HG03066 (cell line): ENCODE data around the gene RAI1.

Source experiments
- ATAC-seq: cut with Tn5 transposase; IDR thresholded peaks from one replicate; pipeline ENCODE4 v1.9.1; 2021; ENCODE audit warnings: low read depth; ENCODE audit not compliant: unreplicated experiment

Gene RAI1

DNA sequence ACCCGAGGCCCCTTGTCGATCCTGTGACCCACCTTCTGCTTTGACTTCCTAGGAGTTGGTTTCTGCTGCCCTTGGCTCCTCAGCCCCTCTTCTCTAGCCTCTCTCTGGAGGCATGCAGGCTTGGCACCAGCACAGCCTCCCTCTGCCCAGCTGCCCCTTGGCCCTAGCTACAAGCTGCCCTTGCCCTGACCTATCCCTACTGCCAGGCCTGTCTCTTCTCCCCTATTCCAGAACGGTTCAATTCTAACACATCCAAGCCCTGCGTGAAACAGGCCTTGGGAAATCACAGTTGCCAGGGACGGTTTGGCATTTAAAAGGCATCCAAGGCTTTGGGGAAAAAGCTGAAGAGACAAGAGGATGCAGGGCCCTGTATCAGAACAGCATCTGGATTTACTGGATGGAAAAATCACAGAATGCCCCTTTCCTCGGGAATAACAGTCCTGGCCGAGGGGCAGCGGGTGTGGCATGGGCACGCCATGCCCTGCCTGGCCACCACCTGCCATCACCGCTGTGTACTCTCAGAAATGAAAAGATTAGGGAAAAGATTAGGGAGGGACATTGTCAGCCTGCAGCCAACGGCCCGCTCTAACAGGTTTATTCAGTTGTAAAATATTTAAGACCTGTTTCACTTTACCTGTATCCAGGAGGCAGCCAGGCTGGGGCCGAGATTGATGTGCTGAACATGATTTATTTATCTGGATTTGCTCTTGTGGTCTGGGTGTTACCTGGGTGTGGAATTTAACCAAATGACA is 15.8 kb downstream of the RAI1 start:
- ATAC-seq: no peak

GRCh38 chr17:17698371-17698770 is 17.1 kb downstream of the RAI1 start:
- no peak for ATAC-seq

DNA sequence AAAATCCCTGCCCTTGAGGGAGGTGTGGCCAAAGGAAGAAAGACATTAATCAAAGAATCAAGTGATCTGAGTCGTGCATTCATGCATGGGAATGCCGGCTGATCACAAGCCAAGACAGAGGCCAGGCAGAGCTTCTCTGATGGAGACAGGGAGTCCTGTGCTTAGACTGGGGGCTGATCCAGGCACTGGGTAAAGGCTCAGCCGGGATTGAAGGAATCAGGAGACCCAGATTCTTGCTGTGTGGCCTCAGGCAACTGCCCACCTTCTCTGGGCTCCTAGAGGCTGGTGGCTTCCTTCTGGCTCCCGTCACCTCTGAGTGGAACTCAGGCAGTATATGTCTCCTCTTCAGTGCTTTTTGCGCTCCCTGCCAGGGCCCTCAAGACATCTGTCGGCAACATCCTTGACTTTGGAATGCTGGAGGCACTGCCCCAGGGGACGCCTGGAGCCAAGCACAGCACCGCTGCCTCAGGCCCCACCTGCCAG is 17.7 kb downstream of the RAI1 start:
- no peak for ATAC-seq

DNA sequence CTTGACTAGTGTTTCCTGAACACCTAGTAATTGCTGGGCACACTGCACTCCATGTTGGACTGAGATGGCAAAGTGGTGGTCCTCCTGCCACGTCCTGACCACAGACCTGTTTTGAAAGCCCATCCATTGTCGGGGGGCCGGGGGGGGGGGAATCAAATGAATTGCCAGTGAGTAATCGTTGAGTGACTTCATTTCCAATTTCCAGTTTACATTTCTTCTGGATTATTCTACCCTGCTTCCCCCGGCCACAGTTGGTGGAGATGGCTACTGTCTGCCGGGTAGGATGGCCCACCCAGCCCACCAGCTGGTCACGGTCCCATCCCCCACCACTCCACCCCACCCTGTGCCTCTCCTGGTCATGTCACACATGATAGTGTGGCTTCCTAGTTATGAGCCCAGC is 18.2 kb downstream of the RAI1 start:
- no peak for ATAC-seq

DNA sequence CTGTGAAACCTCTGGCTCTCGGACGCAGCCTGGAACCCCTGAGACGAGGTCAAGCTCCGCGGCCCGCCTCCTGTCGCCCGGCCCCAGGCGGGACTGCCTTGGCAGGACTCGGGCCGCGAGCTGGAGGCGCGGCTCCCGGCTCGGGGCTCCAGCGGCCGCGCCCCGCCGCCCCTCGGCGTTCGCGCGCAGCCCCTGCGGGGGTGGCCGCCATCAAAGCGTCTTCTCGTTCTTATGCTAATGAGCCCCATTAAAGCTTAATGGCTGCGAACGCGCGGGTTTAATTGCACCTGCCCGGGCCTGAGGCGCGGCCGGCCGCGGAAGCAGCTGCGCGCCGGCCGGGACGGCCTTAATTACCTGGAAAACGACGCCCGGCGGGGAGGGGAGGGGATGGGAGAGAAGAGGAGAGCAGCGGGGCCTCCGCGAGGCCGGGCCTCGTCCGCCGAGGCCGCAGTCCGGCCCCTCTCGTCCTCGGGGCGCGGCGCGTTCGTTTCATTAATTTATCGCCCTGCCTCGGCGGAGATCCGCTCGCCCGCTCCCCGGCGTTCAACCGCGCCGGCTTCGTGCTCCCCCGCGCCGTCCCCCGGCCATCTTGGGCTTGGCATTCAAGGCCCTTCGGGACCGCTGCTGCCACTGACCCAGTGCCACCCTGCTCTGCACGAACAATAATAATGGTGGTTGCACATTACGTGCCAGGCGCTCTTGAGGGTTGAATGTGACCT is 19.2 kb downstream of the RAI1 start:
- ATAC-seq: no peak

DNA sequence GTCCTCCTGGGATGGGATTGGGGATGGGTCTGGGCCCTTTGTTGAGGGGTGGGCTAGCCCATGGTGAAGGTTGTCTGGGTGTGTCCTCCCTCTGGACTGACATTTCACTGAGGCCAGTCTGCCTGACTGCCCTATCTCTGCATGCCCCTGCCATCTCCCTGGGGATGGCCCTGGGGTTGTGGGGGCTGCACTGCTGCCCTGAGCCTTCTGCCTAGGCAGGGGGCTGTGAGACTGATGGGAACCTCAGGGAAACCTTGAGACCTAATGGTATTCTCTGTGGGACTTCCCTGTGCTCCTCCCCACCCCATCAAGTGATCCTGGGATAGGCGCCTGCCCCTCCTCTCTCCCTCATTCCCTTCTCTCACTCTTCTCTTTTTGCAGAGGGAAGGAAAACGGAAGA is 19.9 kb downstream of the RAI1 start:
- ATAC-seq: no peak

DNA sequence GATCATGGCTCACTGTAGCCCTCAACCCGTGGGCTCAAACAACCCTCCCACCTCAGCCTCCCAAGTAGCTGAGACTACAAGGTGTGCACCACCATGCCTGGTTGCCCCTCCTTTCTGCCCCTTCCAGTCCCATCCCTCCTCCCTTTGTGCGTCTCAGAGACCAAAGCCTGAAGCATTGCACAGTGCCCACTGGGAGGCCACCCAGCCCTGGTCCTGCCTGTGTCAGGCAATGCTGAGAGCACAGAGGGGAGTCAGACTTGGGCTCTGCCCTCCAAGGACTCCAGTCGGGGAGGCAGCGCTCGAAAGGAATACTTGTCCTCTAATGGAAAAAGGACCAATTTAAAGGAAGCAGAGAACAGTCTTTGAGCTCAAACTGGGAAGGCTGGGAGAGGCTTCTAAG is 20.4 kb downstream of the RAI1 start:
- ATAC-seq: no peak

DNA sequence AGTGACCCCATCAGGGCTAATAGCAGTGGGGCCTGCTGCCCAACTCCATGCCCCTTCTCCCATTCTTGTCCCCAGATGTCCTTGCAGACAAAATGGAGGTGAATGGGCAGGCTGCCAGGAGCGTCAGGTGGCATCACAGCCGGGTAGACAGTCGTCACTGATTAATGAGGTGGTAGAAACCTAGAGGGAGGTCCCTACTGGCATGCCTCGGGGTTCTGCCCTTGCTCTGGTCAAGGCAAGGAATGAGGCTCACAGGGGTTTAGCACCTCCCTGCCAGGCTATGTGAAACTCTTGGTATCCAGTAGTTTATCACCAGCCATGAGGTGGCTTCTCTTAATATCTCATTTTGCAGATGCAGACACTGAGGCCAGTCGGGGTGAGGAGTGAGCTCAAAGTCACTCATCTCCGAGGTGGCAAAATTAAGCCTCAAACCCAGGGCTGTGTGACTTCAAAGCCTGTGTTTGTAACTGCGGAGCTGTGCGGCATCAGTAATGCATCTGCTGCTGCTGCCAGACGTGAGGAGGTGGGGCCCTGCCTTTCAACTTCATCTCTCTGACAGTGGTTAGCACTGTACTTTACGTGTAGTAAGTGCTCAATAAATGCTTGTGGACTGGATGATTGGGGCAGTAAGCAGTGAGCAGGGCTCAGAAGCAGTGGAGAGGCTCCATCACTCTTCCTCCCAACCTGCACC is 21.3 kb downstream of the RAI1 start:
- no peak for ATAC-seq

DNA sequence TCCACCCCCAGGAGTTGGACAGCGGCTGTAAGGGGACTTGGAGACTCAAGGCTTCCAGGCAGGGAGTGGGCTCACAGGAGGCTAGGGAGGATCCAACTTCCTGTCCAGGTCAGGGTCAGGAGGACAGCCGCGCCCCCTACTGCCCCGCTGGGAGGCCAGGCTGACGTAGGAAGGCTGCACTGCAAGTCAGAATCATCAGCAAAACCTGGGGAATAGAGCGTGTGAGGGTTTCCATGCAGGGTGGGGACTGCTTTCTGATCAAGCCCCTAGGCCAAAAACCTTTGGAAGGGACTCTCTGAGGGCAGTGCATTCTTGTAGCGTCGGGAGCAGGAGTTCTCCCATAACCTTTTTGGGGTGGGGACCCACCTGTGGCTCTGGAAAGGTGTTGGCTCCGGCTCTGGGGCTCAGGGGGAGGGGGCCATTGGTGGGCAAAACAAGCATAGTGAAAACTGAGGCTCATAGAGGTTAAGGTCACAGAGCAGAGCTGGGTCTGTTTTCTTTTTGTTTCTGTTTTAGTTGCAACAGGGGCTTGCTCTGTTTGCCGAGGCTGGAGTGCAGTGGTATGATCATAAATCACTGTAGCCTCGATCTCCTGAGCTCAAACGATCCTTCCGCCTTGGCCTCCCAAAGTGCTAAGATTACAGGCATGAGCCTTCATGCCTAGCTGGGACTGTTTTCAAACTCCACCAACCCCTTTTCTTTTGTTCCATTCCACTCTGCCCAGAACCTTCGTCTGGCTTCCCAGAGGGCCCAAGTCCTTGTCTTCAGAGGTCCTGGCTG is 22.1 kb downstream of the RAI1 start:
- no peak for ATAC-seq

DNA sequence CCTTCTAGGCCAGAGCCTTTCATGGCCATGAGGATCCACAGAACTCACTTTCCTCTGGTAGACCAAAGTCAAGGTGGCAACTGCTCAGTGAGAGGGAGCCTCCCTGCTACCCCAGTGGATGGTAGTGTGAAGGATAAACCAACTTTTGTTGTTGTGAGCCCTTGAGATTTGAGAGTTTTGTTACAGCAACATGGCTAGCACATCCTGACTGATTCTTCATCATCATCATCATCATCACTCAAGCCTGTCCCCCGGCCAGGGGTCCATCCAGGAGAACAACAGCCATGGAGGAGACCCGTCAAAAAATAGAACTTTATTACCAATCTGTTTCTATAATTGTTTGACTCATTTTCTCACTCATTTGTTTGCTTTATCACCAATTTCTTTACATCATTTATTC is 23.7 kb downstream of the RAI1 start:
- no peak for ATAC-seq

- no peak for ATAC-seq
These were observed 25.1 kb downstream of the RAI1 start for GRCh38 chr17:17706140-17707060.

DNA sequence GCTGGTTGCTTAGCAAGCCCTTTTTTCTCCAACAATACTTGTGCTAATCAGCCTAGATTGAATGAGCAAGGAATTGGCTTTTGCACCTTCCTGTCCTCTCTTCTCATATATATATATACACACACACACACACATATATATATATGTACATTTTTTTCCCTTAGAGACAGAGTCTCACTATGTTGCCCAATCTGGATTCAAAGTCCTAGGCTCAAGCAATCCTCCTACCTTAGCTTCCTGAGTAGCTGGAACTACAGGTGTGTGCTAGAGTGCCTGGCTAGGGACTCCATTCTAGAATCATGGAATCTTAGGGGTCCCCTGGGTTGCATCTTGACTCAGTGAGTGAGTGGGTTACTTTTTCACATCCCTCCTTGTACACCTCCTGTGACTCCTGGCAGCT is 27.0 kb downstream of the RAI1 start:
- ATAC-seq: no peak

DNA sequence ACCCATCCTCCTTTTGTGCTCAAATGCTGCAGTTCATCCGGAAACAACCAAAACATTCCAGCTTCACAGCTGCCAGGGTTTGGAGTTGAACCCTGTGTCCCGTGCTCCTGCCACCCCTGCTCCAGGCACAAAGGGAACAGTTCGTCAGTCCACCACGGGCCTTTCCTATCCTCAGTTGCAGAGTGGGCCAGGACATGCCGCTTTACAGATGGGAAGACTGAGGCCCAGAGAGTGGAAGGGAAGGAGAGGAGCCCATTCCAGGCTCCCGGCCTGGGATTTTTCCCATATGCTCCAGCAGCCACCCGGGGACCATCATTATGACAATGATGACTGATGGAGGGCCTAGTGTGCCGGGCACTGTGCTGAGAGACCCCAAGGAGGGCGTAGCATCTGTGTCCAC is 27.6 kb downstream of the RAI1 start:
- no peak for ATAC-seq

DNA sequence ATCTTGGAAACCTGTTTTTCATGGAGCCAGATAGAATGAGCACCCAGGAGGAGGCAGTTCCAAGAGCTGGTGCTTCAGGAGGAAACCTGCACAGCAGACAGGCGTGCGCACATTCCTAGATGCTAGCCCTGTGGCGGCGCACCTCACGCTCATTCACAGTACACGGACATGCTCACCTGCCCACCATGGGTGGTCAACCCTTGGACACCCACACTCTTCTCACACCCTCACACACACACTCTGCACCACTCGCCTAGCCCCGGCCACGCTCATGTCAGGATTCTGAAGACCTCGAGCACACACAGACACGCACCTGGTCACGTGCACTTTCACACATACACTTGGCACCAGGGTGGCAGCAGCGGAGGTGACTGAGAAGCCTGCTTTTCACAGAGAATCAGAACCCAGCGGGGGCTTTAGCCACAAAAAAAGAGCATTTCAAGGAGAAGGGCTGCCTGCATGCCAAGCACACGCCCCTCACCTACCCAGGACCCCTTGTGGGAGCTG is 28.6 kb downstream of the RAI1 start:
- no peak for ATAC-seq

- ATAC-seq: no peak
These were observed 29.1 kb downstream of the RAI1 start for GRCh38 chr17:17710355-17710727.

GRCh38 chr17:17710728-17711541 is 29.7 kb downstream of the RAI1 start:
- no peak for ATAC-seq

DNA sequence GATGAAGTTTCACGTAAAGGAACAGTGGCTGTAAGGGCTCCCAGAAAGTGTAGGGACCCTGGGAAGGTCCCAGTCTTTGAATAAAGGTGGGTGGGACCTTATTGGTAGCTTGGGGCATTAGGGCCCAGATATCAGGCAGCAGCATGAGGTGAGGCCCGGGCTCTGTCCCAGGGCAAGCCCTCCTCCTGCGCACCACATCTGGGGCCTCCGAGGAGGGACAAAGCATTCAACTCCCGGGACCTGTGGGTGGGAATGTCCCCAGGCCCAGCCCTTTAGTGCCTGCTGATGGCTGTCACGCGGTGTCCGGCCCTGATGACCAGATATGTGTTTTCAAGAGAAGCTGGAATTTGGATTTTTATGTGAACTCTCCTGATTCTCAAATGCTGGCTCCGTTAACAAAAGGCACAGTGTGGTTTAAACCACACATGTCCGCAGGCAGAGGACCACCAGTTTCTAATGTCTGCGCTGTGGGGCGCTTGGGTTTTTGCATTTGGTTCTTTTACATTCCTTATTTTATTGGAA is 30.4 kb downstream of the RAI1 start:
- ATAC-seq: no peak

DNA sequence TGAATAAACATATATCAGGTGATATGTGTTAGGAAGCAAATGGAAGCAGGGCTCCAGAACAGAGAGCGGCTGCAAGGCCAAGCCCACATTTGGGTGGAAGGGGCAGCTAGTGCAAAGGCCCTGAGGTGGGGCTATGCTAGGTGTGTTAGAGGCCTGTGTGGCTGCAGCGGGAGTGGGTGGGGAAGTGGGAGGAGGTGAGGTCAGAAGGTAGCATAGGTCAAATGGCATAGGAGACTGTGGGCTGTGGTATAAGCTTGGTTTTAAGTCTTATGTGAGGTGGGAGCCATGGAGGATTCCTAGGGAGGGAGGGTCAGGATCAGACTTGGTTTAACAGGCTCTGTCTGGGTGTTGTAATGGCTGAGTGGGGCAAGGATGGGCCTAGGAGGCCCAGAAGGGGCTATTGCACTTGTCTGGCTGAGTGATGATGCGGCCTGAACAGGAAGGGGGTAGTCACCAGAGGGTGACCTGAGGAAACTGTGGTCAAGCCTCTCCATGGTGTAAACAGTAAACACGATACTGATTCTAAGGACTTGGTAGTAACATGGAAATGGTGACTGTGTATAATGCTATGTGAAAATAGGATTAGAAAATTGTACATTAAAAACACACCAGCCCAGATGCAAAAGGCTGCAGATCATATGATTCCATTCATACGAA is 31.1 kb downstream of the RAI1 start:
- ATAC-seq: peak; percentile 81
